Hippocampal formation (tissue), 2 donors: Measurements from ENCODE around the gene CDH4.

Experiments used
- DNase-seq, 2 donors: peaks; one replicate each; lab custom pipeline; 2025; lab: John Stamatoyannopoulos, UW

Gene CDH4

GRCh38 chr20:61251529-61252393, at the start of gene CDH4:
Gene CDH4 (plus strand): TSS chr20:61252261.
- no peak for DNase-seq

GRCh38 chr20:61203320-61203719, 48.7 kb upstream of the CDH4 start:
- no peak for DNase-seq

GRCh38 chr20:61204206-61204605, 47.9 kb upstream of the CDH4 start:
- DNase-seq: peak in 1 of 2 donors; percentile 42

GRCh38 chr20:61205769-61206168, 46.3 kb upstream of the CDH4 start:
- no peak for DNase-seq

- DNase-seq: no peak
Observed at GRCh38 chr20:61210862-61211261, 41.2 kb upstream of the CDH4 start.

GRCh38 chr20:61217848-61218247, 34.2 kb upstream of the CDH4 start:
- DNase-seq: no peak

GRCh38 chr20:61219021-61219431, 33.0 kb upstream of the CDH4 start:
- no peak for DNase-seq

- DNase-seq: no peak
Observed at GRCh38 chr20:61220131-61220530, 31.9 kb upstream of the CDH4 start.

GRCh38 chr20:61220626-61221325, 31.3 kb upstream of the CDH4 start:
- DNase-seq: no peak

GRCh38 chr20:61222699-61223098, 29.4 kb upstream of the CDH4 start:
- no peak for DNase-seq

- no peak for DNase-seq
Observed at GRCh38 chr20:61223121-61223520, 28.9 kb upstream of the CDH4 start.

- no peak for DNase-seq
Observed at GRCh38 chr20:61230166-61230565, 21.9 kb upstream of the CDH4 start.

- DNase-seq: no peak
Observed at GRCh38 chr20:61233590-61233989, 18.5 kb upstream of the CDH4 start.

- no peak for DNase-seq
Observed at GRCh38 chr20:61234224-61234890, 17.7 kb upstream of the CDH4 start.

- DNase-seq: no peak
Observed at GRCh38 chr20:61236713-61237112, 15.3 kb upstream of the CDH4 start.

- DNase-seq: no peak
Observed at GRCh38 chr20:61238813-61239212, 13.2 kb upstream of the CDH4 start.

GRCh38 chr20:61240814-61241213, 11.2 kb upstream of the CDH4 start:
- no peak for DNase-seq

GRCh38 chr20:61244213-61244612, 7.8 kb upstream of the CDH4 start:
- no peak for DNase-seq

- no peak for DNase-seq
Observed at GRCh38 chr20:61246269-61246668, 5.8 kb upstream of the CDH4 start.

- no peak for DNase-seq
Observed at GRCh38 chr20:61249626-61250025, 2.4 kb upstream of the CDH4 start.

- no peak for DNase-seq
Observed at GRCh38 chr20:61252601-61253263, 671 bp downstream of the CDH4 start.

- peak in 1 of 2 donors; percentile 12 for DNase-seq
Observed at GRCh38 chr20:61253264-61253639, 1.2 kb downstream of the CDH4 start.
